Psoas muscle (tissue), 8 donors: ENCODE measurements around the gene GRK5. TPM values are rescaled to one million over a fixed set of nuclear protein-coding genes. Genes with fewer than 3 reads are reported as not detected.
"Not testable (repeated sequence)": the region's sequence is repeated elsewhere in the genome, so short reads cannot be mapped to it uniquely, and the experiment has no call there.

Source experiments
- ATAC-seq, 4 donors: fragments of 200-7000 bp; cut with Tn5 transposase; one replicate each; pipeline ENCODE4 v1.9.1; 2020; ENCODE audit warnings: moderate library complexity in 3 of 4, mild to moderate bottlenecking in 2 of 4
- DNase-seq, 2 donors: peaks; one replicate each; pipeline ENCODE4 v3.0.0-alpha.2; 2020
- H3K27ac ChIP-seq: fragments of 200-600 bp; one replicate; pipeline ENCODE4 v1.8.0; 2022
- H3K27me3 ChIP-seq, 3 donors: fragments of 200-600 bp in 1 of 3; one replicate each; pipeline versions ENCODE4 v1.6.1 to v1.8.0; 2013 to 2022; ENCODE audit warnings: low read length in 2 of 3, mild to moderate bottlenecking in 2 of 3, moderate library complexity in 1 of 3; ENCODE audit not compliant: insufficient read depth in 3 of 3
- H3K36me3 ChIP-seq, 2 donors: fragments of 200-600 bp in 1 of 2; one replicate each; pipeline versions ENCODE4 v1.6.1 to v1.8.0; 2013 to 2022; ENCODE audit warnings: low read depth in 1 of 2, mild to moderate bottlenecking in 1 of 2, moderate library complexity in 1 of 2; ENCODE audit not compliant: insufficient read depth in 1 of 2
- H3K4me1 ChIP-seq: fragments of 200-600 bp; one replicate; pipeline ENCODE4 v1.8.0; 2022
- H3K4me3 ChIP-seq: fragments of 200-600 bp; one replicate; pipeline ENCODE4 v1.8.0; 2022; ENCODE audit warnings: mild to moderate bottlenecking
- H3K9me3 ChIP-seq: fragments of 200-600 bp; one replicate; pipeline ENCODE4 v1.8.0; 2022
- CTCF ChIP-seq: fragments of 200-600 bp; IDR thresholded peaks from one replicate; pipeline ENCODE4 v1.8.0; 2022; ENCODE audit warnings: antibody characterized with exemption
- WGBS, 3 donors: extraction: QIAGEN DNeasy Blood & Tissue Kit; methylation state at CpG; one replicate each; pipeline versions ENCODE4 v1.1.6 to v1.1.7; 2013; 5-methylcytosine and 5-hydroxymethylcytosine counted together
- intact Hi-C, 2 donors: fragments of 100-400 bp; cut with DNase I; formaldehyde crosslinking; loops; one replicate each; pipeline versions ENCODE4 v1.11.0 to v1.14.2; 2022
- polyA plus RNA-seq, 3 donors: library from polyadenylated mRNA; stranded (reverse); fragments of 200-250 nt; gene quantifications; one replicate each; pipeline ENCODE4 v1.2.3, GENCODE V29; 2013
- total RNA-seq, 4 donors: library from RNA; stranded (reverse); fragmentation: NEBNext Ultra II Directional in 2 of 4; extraction: Animal tissue kit (Norgen Biotek cat#: 25700) in 2 of 4; gene quantifications; one replicate each; pipeline versions ENCODE4 v1.2.1 to v1.2.4, GENCODE V29; 2021 to 2023
- donor health status: healthy with polysubstance abuse.
- donor health status: DM: no; HTN: no; CAD: no; lungs with moderate emphysema.
- donor health status: Bipolar disorder and iron deficiency.
- donor health status: healthy.
- donor health status: DM: yes; HTN: yes; CAD: no.
- donor health status: DM: no; HTN: no; CAD: no.
- donor health status: DM: no; HTN: no; CAD: no.
- donor health status: DM: yes; HTN: yes; CAD: no.

Gene GRK5
- total and polyA plus RNA-seq, 7 donors, result 7.0 to 15.5 (median 8.0) TPM

- TF ChIP-seq CTCF, result no peak
- no peaks in the 10 kb centered on the region for H3K9me3 ChIP-seq
- ATAC-seq (no peak), DNase-seq (no peak)
- H3K4me1 ChIP-seq, result peaks cover 14% of the 10 kb centered on the region
- no peaks in the 10 kb centered on the region for H3K27me3 ChIP-seq
- no peaks in the 10 kb centered on the region for H3K36me3 ChIP-seq
- H3K27ac ChIP-seq, result peak overlapping the region; percentile 50
- H3K4me3 ChIP-seq, result no peak overlapping the region
- WGBS, 3 donors, result 62 to 74% (median 70%) methylated on average over 5 of the region's 5 CpGs
- intact Hi-C loops, result no loop called here
Measured at GRCh38 chr10:119275085-119275484, 67.7 kb downstream of the GRK5 start.

- H3K27me3 ChIP-seq, intact Hi-C loops, H3K9me3 ChIP-seq, DNase-seq, H3K36me3 ChIP-seq, H3K27ac ChIP-seq, H3K4me3 ChIP-seq, ATAC-seq: not testable (repeated sequence)
- WGBS, 3 donors, result 58 to 83% (median 78%) methylated on average over 1 to 2 of the region's 4 CpGs
- H3K4me1 ChIP-seq, result peaks cover 16% of the 10 kb centered on the region
Measured at GRCh38 chr10:119276194-119276593, 68.8 kb downstream of the GRK5 start.

- no peak for DNase-seq
- Histone ChIP-seq H3K27ac (peak overlapping the region; percentile 23), H3K4me3 (peak overlapping the region; percentile 12), H3K27me3 (no peaks in the 10 kb centered on the region), H3K36me3 (no peaks in the 10 kb centered on the region), H3K9me3 (no peaks in the 10 kb centered on the region), H3K4me1 (peaks cover 32% of the 10 kb centered on the region)
- 43 to 65% (median 43%) methylated on average over 14 of the region's 14 CpGs for WGBS, 3 donors
- intact Hi-C loops, result no loop called here
- ATAC-seq, result peak in 2 of 4 donors; percentile 34 to 47
- no peak for TF ChIP-seq CTCF
Measured at GRCh38 chr10:119278126-119278709, 70.8 kb downstream of the GRK5 start.

GRCh38 chr10:119279441-119279840 lies 72.1 kb downstream of the GRK5 start:
- ATAC-seq (no peak), DNase-seq (peak in 1 of 2 donors; percentile 19)
- Histone ChIP-seq H3K9me3 (no peaks in the 10 kb centered on the region), H3K27ac (no peak overlapping the region), H3K4me3 (no peak overlapping the region), H3K36me3 (no peaks in the 10 kb centered on the region), H3K4me1 (peaks cover 44% of the 10 kb centered on the region), H3K27me3 (no peaks in the 10 kb centered on the region)
- WGBS, 3 donors, result 66 to 89% (median 70%) methylated on average over 10 of the region's 10 CpGs
- intact Hi-C loops, result no loop called here
- TF ChIP-seq CTCF, result no peak

GRCh38 chr10:119281581-119282071 lies 74.3 kb downstream of the GRK5 start:
- Histone ChIP-seq H3K4me1 (peaks cover 64% of the 10 kb centered on the region), H3K36me3 (no peaks in the 10 kb centered on the region), H3K4me3 (no peak overlapping the region), H3K27me3 (no peaks in the 10 kb centered on the region), H3K9me3 (no peaks in the 10 kb centered on the region), H3K27ac (peak overlapping the region; percentile 56)
- peak; percentile 50 to 75 (median 59) for ATAC-seq
- peak; percentile 81 to 91 for DNase-seq
- intact Hi-C loops, result no loop called here
- no peak for TF ChIP-seq CTCF
- WGBS, 3 donors, result 6 to 19% (median 12%) methylated on average over 13 of the region's 13 CpGs
